H1 (cell line): ENCODE results near the gene PLN. TPM values are rescaled to one million over a fixed set of nuclear protein-coding genes. Genes with fewer than 3 reads are reported as not detected.

Source experiments
- CEBPB ChIP-seq: IDR thresholded peaks from 2 replicates; pipeline ENCODE4 v1.6.1; 2012; ENCODE audit warnings: low read depth, low read length
- CTBP2 ChIP-seq: IDR thresholded peaks from 2 replicates; pipeline ENCODE4 v1.7.0; 2011; ENCODE audit warnings: borderline replicate concordance, mild to moderate bottlenecking, moderate library complexity, mixed read lengths, low read length; ENCODE audit not compliant: insufficient read depth, insufficient read length
- GTF2F1 ChIP-seq: IDR thresholded peaks from 2 replicates; pipeline ENCODE4 v1.6.1; 2012; ENCODE audit warnings: low read depth, low read length, improper control_type of control experiment, borderline replicate concordance
- KDM1A ChIP-seq: fragments of 200-600, 300-600 bp; sonication (generic); IDR thresholded peaks from 2 replicates; pipeline ENCODE4 v1.7.1; 2016; ENCODE audit warnings: mild to moderate bottlenecking, low read length, borderline replicate concordance
- RFX5 ChIP-seq: IDR thresholded peaks from 2 replicates; pipeline ENCODE4 v1.6.1; 2011; ENCODE audit warnings: low read depth, low read length, improper control_type of control experiment, borderline replicate concordance
- SRF ChIP-seq: IDR thresholded peaks from 2 replicates; pipeline ENCODE4 v1.6.1; 2011; ENCODE audit warnings: mild to moderate bottlenecking, low read depth, low read length, moderate library complexity
- polyA plus RNA-seq, 7 experiments: library from polyadenylated mRNA; depleted of rRNA in 3 of 7; stranded (reverse) in 5 of 7; unstranded in 2 of 7; fragments of >200 nt in 5 of 7; fragments of 200-250 nt in 2 of 7; gene quantifications; 1 replicate in 5 of 7; 2 replicates in 1 of 7; 4 replicates in 1 of 7; pipeline versions ENCODE4 v1.2.1 to v1.2.3, GENCODE V29; 2011 to 2013; ENCODE audit warnings: missing spikeins in 2 of 7, mixed read lengths in 2 of 7
- total RNA-seq: library from RNA; stranded (reverse); fragmentation: NEBNext Ultra II Directional; extraction: Animal tissue kit (Norgen Biotek cat#: 25700); gene quantifications from 2 replicates; pipeline ENCODE4 v1.2.1, GENCODE V29; 2021
- TF ChIP-seq, protein P1 (sequence below): IDR thresholded peaks from 2 replicates; pipeline ENCODE4 v1.6.1; 2012; ENCODE audit warnings: low read length, inconsistent platforms

PLN gene
- total and polyA plus RNA-seq, 2 of the 8 experiments (the other 6 are each of a cell fraction or from before 2014, with no cell fraction given): not detected

DNA sequence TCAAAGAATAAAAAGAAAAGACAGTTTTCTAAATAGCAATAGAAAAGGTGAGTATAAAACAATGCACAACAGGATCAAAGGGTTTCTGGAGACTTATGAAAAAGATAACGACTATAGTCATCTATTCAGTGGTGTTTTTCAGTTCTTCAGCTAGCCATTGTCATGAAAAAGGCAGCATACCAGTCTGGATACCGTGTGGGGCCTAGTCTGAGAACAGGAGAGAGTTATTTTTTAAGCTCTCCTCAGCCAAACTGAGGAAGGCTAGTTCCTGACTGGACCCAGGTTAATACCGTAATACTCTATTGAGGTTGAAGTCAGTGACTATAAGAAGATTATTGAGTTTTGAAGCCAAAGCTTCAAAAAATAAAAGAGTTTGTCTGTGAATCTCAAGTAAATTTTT, 49.5 kb downstream of the PLN start (continued):
- TF ChIP-seq, protein P1, sequence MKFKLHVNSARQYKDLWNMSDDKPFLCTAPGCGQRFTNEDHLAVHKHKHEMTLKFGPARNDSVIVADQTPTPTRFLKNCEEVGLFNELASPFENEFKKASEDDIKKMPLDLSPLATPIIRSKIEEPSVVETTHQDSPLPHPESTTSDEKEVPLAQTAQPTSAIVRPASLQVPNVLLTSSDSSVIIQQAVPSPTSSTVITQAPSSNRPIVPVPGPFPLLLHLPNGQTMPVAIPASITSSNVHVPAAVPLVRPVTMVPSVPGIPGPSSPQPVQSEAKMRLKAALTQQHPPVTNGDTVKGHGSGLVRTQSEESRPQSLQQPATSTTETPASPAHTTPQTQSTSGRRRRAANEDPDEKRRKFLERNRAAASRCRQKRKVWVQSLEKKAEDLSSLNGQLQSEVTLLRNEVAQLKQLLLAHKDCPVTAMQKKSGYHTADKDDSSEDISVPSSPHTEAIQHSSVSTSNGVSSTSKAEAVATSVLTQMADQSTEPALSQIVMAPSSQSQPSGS: no peak
- no peak for TF ChIP-seq RFX5
- no peak for TF ChIP-seq GTF2F1
- TF ChIP-seq CEBPB: no peak
- no peak for TF ChIP-seq KDM1A
- no peak for TF ChIP-seq CTBP2
- no peak for TF ChIP-seq SRF
